HL-60 (cell line): Measurements from ENCODE around the gene RNASE8. TPM values are rescaled to one million over a fixed set of nuclear protein-coding genes. Genes with fewer than 3 reads are reported as not detected.

ENCODE experiments used
- microRNA-seq: library from miRNA; unstranded; fragments of <30 nt; microRNA quantifications from one replicate; pipeline ENCODE4, GENCODE V29; 2018

The RNASE8 gene

Small RNA genes within 50 kb of the gene (microRNA-seq; reads per million reads assigned to microRNA genes)
- gene MIR6717 = not detected
